HG03039 (cell line): ENCODE results near the gene AGR2.
"Not testable (repeated sequence)": the region's sequence is repeated elsewhere in the genome, so short reads cannot be mapped to it uniquely, and the experiment has no call there.

ENCODE experiments used
- ATAC-seq: cut with Tn5 transposase; IDR thresholded peaks from one replicate; pipeline ENCODE4 v1.9.1; 2021; ENCODE audit warnings: mild to moderate bottlenecking, moderate library complexity; ENCODE audit not compliant: unreplicated experiment

Gene AGR2

DNA sequence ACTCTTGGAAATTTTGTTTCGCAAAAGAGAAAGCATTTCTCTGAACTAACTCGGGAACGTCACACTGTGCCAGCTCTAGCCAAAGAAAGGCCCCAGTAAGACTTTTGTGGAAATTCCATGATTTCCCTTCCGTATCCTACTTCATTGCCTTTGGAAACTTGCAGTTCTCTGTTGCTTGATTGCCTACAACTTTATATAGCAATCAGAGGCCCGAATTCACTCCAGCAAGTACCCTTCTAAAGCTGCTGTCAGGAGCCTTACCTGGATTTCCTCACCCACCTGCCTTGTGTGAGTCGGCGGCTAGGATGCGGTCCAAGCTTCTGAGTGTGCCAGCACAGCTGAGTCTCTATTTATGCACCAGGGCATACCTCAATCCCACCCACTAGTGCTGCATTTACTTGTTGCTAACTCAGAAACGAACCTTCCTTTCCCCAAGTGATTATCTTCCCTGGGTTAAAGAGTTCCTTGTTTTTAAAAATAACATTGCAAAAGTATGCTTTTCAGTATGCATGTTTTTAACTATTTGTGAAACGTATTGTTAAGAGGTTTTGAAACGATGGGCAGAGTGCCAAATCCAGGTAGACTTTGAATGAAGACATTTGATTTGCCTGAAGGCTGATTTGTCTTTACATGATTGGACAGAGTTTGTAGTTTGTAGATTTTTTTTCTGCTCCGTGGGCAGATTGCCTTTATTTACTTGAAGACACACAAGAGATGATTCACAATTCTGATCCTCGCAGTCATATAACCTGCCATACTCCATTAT lies at the start of gene AGR2:
TSS of gene AGR2 (minus strand) at position 326 of the 766 bp plus-strand sequence. CDS start 3,203 bp downstream, outside the sequence.
- ATAC-seq, result no peak

DNA sequence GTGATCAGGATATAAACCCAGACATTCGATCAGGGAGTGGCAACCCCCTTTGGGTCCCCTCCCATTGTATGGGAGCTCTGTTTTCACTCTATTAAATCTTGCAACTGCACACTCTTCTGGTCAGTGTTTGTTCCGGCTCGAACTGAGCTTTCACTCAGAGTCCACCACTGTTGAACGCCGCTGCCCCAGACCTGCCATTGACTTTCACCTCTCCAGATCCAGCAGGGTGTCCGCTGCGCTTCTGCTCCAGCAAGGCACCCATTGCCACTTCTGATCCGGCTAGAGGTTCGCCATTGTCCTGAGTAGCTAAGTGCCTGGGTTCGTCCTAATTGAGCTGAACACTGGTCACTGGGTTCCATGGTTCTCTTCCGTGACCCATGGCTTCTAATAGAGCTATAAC lies 48.4 kb upstream of the AGR2 start:
- not testable (repeated sequence) for ATAC-seq

DNA sequence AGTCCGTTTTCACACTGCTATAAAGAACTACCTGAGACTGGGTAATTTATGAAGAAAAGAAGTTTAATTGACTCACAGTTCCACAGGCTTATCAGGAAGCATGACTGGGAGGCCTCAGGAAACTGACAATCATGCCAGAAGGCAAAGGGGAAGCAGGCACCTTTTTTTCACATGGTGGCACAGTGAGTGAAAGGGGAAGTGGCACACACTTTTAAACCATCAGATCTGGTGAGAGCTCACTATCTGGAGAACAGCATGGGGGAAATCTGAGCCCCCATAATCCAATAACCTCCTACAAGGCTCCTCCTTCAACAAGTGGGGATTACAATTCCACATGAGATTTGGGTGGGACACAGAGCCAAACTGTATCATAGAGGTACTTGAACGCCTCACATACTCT lies 47.0 kb upstream of the AGR2 start:
- ATAC-seq, result no peak

DNA sequence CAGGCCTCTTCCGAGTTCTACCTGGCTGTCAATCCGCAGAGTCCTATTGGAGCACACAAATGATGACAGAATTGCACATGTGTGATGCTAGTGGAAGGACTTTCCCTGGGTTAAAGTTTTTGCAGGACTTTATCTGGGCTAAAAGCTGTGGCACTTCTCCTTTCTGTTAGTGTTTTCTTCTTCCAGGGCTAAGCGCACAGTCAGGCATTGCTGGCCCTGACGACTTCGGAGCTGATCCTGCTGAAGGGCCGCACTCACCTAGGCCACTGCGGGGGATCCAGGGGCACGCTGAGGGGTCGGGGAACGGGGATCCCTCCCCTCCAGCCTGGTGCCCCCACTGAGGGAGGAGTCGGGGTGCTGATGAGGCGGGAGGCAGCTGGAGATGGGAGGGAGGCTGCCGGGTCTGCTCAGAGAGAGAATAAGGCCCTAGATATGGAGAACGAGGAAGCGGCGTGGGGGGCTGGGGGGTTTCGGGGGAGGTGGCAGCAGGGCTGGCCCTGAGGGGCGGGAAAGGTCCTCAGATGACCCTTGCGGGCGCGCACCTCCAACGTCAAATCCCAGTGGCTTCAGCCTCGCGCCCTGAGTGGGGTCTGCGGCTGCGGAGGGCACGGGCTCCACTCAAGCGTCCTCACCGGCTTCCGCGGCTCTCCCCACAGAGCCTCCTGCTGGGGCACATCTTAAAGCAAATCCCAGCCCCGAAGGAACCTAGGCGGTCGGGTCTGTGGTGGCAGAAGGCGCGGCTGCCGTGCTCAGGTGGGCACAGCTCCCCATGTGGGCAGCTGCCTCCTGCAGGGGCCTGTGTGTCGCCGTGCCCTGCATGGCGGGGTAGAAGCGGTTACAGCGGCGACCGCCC lies 46.0 kb upstream of the AGR2 start:
- ATAC-seq, result no peak

DNA sequence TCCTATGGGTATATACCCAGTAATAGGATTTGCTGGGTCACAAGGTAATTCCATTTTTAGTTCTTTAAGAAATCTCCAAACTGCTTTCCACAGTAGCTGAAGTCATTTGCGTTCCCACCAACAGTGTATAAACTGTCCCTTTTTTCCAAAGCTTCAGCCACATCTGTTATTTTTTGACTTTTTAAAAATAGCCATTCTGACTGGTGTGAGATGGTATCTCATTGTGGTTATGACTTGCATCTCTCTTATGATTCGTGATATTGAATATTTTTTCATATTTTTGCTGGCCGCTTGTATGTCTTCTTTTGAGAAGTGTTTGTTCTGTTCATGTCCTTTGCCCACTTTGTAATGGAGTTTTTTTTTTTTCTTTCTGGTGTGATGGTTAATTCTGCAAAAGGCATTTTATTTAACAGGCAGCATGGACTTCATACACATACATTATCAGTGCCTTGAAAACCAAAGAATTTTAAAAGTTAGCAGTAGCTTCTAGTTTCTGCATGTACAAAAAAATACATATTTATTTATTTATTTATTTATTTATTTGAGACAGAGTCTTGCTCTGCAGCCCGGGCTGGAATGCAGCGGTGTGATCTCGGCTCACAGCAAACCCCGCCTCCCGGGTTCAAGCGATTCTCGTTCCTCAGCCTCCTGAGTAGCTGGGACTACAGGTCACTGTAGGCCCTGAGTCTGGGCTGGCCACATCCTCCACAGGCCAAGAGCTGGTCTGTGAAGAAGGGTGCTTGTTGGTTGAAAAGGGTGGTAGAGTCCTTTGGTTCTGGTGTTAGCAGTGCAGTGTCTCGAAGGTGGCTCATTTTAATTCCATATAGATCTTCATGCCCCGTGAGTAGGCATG lies 44.7 kb upstream of the AGR2 start:
- no peak for ATAC-seq

DNA sequence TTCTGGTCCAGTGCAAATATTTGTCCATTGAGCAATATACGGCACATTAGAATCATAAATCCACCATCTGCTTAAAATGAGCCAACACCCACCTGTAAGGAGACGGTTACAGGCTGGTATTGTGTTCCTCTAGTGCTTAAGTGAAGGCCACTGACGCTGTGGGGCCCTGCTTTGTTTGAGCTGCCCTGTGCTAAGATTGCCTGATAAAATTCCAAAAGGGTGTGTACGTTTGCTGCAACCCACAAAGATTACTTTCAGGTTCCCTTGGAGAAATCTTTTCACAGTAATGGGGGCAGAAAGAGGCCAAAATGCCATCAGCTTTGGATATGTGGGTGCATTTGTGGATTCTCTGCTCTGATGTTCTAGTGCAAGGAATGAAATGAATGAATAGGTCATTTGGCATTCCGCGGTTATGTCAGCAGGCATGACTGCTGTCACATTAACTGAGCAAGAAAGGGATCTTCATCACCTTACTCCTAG lies 42.6 kb upstream of the AGR2 start:
- ATAC-seq, result no peak

DNA sequence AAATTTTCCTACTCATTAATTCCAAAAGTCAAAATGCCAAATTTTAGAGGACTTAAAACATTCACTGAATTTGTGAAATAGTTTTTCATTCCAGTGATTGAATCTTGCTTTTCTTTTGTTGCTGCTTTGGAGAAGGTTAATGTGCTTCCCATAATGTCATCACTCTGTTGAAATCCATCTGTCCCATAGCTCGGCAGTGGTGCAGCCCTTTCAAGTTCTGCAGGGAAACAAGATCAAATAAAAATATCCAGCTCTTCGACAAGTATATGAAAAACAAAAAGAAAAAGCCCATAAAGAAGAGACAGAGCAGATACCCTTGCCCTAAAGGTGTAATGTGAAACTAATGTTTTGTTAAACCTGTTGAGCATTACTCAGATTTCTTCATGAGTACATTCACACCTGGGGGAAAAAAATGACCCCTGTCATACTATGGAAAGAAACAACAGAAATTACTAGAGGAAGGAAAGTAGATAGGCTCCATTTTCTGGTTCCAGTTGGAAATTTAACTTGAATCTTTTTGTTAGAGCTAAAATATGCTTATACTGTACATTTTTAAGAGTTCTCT lies 41.9 kb upstream of the AGR2 start:
- ATAC-seq, result no peak

DNA sequence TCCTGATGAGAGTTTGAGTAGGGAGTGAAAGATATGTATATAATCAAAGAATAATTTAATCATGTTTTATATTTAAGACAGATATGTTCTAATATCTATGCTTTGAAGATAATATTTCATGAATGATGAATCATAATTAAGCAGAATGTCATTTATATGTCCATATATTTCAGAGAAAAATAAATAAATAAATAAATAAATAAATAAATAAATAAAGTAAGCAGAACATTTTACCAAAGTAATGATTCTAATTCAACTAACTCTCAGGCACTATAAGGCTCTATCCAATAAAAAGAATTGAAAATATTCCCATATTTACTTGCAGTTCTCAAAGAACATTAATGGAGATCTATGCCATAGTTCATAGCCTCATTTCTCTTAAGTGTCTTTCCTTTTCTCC lies 40.9 kb upstream of the AGR2 start:
- ATAC-seq, result no peak

DNA sequence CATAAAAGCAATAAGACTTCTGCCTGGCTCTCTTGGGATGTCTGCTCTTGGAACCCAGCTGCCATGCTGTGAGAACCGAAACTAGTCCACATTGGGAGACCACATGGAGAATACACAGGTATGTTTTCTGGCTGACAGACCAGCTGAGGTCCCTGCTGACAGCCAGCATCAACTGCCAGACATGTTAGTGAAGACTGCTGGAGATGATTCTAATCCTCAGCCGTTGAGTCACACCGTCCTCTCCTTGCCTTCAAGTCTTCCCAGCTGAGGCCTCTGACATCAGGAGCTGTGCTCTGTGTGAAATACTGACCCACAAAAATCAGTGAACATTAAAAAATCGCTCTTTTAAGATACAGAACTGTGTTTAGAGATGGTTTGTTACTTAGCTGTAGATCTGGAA lies 36.9 kb upstream of the AGR2 start:
- no peak for ATAC-seq

DNA sequence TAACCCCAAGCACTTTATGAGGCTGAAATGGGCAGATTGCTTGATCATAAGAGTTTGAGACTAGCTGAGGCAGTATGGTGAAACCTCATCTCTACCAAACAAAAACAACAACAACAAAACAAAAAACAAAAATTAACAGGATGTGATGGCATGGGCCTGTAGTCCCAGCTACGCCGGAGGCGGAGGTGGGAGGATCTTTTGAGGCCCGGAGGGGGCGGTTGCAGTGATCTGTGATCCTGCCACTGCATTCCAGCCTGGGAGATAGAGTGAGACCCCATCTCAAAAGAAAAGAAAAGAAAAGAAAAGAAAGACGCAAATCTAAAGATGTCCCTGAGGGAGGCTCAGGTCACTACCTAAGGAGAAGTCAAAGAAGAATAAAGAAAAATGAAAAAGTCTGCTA lies 35.3 kb upstream of the AGR2 start:
- ATAC-seq, result no peak

DNA sequence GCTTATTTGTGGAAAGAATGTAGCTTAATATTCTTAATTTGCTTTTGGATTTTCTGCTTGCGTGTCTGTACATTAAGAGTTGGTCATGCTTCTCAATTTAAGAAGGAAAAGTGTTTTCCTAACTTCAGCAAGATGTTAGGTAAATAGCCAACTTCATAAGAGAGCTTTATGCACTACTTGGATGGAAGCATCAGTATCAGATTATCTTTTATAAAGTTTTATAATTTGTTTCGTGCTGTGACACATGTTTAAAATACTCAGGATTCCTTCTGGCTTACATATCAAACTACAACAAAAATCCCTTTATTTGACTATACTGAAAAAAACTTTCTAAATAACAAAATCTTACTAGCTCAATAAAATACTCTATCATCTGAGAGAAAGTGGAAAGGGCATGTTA lies 34.8 kb upstream of the AGR2 start:
- ATAC-seq, result no peak

DNA sequence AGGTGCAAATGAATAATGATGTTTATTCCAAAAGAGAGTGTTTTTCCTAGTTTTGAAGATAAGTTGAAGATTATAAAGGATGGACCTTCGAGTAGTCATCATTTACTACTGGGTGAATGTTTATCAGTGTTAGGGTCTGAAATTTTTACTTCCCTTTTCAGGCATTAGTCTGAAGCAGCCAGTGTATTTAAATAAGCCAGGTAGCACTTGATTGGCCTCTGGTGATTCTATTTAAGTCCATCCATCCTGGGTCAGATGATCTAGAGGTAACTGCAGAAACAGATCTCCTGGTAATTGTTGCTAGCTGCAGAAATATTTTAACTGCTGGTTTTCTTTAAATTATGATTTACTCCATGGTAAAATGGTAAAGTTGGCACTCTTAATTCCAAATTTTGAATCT lies 34.1 kb upstream of the AGR2 start:
- no peak for ATAC-seq

DNA sequence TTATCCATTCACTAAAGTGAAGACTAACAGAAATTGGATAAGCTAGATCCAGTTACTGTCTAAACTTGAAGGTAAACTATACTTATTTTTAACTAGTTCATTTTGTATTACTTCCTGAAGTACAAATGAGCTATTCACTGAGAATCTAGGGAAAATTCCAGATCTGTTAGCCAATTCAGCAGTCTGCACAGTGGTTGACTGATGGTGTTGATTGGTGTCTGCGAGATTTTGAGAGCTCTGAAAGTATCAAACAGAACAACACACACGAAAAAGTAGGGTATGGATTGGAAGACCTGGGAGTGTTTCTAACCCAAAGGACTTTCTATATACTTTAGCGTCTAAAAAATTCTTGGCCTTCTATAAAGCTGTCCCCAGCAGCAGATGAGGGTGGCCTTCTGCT lies 33.6 kb upstream of the AGR2 start:
- ATAC-seq, result no peak

DNA sequence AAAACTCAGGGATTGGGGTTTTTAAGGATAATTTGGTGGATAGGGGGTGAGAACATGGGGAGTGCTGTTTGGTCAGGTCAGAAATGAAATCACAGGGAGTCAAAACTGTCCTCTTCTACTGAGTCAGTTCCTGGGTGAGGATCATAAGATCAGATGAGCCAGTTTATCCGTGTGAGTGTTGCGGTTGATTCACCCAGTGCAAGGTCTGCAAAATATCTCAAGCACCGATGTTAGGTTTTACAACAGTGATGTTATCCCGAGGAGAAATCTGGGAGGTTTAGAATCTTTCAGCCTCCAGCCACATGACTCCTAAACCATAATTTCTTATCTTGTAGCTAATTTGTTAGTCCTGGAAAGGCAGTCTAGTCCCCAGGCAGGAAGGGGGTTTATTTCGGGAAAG lies 31.7 kb upstream of the AGR2 start:
- ATAC-seq, result no peak

DNA sequence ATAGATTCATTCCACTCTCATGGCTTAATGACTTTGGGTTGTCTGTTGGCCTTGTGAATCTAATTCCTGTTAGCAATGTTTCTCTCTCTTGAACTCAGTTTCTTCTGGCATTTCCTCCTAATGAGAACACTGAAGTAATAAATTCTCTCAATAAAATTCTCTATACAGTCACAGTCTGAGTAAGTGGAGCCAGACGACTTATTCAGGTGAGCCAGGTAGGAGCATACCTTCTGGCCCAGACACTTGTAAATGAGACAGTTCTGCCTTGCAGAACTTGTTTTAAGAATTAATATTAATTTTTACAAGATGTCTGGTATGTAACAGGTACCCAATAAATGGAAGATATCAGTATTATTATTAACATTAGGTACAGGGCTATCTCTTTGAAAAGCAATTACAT lies 28.6 kb upstream of the AGR2 start:
- ATAC-seq, result no peak

DNA sequence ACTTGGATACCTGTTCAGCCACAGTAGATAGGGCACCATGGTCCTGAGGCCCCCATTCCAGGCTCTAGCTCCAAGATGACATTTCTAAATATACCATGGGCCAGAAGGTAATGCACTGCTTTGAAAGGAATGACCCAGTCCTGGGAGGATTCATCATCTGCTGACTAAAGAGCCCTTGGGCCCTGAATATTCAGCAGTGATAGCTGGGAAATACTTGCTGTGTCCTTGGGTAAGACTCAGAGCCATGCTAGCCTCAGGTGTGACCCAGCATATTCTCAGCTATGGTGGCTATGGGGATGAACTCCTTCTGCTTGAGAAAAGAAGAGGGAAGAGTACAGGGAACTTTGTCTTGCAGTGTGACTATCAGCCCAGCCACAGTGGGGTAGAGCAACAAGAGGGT lies 21.3 kb upstream of the AGR2 start:
- no peak for ATAC-seq

DNA sequence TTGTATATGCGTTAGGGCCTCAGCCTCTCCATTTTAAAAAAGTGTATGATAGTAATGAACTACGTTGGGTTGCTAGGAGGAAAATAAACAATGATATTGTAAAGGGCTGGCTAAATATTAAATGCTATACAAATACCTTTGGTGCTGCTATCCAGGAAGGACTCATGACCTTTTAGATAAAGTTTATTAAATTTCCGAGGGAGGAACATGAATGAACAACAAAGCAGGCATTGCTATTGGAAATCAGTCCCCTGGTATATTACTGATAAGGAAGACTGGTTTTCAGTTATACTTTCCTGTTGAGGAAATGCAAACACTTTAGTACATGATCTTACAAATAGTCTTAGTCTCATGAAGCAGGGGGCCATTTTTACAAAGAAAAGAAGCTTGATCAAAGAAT lies 17.2 kb upstream of the AGR2 start:
- no peak for ATAC-seq

DNA sequence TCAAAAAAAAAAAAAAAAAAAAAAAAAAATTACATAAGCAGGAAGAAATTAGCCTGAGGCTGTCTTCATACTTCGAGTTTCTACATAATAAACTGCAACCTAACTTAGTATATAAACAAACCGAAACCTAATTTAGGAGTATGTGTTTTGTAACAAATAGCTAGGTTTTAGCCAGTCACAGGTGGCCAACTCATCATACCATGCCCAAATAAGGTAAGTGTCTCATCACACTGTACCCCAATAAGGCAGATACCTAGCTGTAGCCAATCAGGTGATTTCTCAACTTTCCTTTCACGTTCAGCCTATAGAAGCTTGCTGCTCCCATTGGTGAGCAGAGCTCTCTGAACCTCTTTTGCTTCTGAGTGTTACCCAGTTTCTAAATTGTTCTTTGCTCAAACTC lies 13.9 kb upstream of the AGR2 start:
- no peak for ATAC-seq

DNA sequence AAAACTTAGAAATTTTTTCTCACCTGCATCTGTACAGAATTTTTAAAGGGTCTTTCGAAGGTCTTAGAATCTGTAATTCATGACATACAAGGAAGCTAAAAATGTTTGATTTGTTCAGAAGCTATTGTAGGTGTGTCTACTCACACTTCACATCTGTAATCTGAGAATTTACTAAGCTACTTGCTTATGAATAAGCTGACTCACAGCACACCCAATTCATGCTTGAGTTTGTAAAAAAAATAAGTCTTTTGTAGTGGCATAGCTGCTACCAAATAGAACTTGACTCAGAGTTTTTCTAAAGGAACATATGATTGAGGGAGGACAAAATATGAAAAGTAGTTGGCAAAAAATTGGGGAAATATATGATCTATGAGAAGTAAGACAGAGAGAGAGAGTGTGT lies 12.7 kb upstream of the AGR2 start:
- no peak for ATAC-seq

DNA sequence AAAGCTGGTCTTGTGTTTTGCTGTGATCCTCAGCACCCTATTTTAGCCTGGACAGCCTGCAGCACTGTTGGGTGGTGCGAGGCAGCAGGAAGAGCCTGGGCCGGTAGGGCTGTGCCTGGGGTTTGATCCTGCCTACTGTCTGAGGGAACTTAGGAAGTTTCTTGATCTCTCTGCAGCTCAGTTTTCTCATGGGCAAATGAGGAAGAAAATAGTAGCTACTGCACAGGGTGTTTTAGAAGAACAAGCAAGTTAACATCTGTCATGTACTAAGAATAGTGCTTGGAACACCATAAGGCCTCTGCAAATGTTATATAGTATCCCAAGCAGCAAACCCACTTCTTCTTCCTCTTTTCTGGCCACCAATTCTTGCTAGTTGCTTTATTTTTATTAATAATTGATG lies 12.0 kb upstream of the AGR2 start:
- ATAC-seq, result no peak

DNA sequence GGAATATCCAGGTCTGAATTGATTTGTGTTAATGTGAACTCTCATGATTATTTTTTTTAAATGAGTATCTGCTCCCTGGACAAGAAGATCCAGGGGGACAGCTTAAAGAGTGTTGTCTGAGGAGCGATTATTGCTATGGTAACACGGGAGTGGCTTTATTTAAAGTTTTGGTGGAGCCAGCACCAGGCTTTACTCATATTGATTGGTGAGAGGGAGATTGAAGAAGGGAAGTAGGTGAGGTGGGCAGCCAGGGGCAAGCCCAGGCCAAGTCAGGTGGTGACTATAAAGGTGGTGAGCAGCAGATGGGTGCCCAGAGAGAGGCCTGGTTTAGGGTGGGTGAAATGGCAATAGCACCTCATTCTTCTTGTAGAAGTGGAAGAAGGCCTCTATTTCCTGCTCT lies 10.2 kb upstream of the AGR2 start:
- no peak for ATAC-seq
